ENCODE data around the gene SEC16A.

DNA sequence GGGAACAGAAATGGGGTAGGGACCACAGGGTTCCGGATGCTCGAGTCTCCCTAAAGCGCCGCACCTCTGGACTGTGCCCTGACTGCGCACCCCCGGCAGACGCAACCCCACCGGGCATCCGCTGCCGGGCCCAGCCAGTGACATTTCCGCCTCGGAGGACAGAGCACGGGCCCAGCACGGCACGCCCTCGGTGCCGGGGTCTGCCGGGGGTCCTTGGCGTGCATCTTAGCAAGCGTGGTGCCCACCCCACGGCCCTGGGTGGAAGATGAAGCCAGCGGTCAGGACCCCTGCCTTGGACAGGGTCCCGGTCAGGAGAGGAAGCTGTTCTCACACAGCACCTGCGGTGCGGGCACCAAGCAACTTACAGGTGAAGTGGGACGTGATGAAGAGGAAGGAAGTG is 50.2 kb downstream of the SEC16A start:
- TF ChIP-seq, protein P1, sequence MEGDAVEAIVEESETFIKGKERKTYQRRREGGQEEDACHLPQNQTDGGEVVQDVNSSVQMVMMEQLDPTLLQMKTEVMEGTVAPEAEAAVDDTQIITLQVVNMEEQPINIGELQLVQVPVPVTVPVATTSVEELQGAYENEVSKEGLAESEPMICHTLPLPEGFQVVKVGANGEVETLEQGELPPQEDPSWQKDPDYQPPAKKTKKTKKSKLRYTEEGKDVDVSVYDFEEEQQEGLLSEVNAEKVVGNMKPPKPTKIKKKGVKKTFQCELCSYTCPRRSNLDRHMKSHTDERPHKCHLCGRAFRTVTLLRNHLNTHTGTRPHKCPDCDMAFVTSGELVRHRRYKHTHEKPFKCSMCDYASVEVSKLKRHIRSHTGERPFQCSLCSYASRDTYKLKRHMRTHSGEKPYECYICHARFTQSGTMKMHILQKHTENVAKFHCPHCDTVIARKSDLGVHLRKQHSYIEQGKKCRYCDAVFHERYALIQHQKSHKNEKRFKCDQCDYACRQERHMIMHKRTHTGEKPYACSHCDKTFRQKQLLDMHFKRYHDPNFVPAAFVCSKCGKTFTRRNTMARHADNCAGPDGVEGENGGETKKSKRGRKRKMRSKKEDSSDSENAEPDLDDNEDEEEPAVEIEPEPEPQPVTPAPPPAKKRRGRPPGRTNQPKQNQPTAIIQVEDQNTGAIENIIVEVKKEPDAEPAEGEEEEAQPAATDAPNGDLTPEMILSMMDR (IDR thresholded peaks at IDR 0.05), result no peak
- no peak for TF ChIP-seq POLR2A (IDR thresholded peaks at IDR 0.05)
